Mesothelial cell of epicardium (in vitro differentiated cells): ENCODE measurements around the gene NDUFA5. TPM values are rescaled to one million over a fixed set of nuclear protein-coding genes. Genes with fewer than 3 reads are reported as not detected.
"Not testable (repeated sequence)": the region's sequence is repeated elsewhere in the genome, so short reads cannot be mapped to it uniquely, and the experiment has no call there.

Experiments used
- DNase-seq, 2 experiments: peaks; one replicate each; pipeline ENCODE4 v3.0.0; 2021; ENCODE audit warnings: low spot score in 2 of 2; ENCODE audit not compliant: unreplicated experiment in 2 of 2
- H3K27ac Mint-ChIP-seq: 2 replicates; pipeline ENCODE4 v1.8.0; 2021; ENCODE audit warnings: mixed read lengths
- H3K27me3 Mint-ChIP-seq: 2 replicates; pipeline ENCODE4 v1.8.0; 2021; ENCODE audit warnings: low read depth, mixed read lengths
- H3K36me3 Mint-ChIP-seq: 2 replicates; pipeline ENCODE4 v1.8.0; 2021; ENCODE audit warnings: mixed read lengths
- H3K4me1 Mint-ChIP-seq: 2 replicates; pipeline ENCODE4 v1.8.0; 2021; ENCODE audit warnings: mixed read lengths
- H3K4me3 Mint-ChIP-seq: 2 replicates; pipeline ENCODE4 v1.8.0; 2021; ENCODE audit warnings: mild to moderate bottlenecking, moderate library complexity, mixed read lengths
- H3K9me3 Mint-ChIP-seq: 2 replicates; pipeline ENCODE4 v1.8.0; 2021; ENCODE audit warnings: mixed read lengths
- total RNA-seq: library from RNA; stranded (reverse); gene quantifications from 3 replicates; pipeline ENCODE4 v1.2.1, GENCODE V29; 2021
- TF ChIP-seq, protein P1 (sequence below): fragments of 200-600 bp; sonication (generic); IDR thresholded peaks from one replicate; pipeline ENCODE4 v1.5.0; 2021; ENCODE audit warnings: antibody characterized with exemption; ENCODE audit not compliant: unreplicated experiment

The NDUFA5 gene
- total RNA-seq, 1 donor from 2014 or later = 71.8 TPM

GRCh38 chr7:123534383-123535260 is 23.0 kb downstream of the NDUFA5 start, which contains the start of gene IQUB:
TSS of gene IQUB (minus strand) at chr7:123534595. CDS start at chr7:123512340, 22,255 bp downstream.
- TF ChIP-seq, protein P1, sequence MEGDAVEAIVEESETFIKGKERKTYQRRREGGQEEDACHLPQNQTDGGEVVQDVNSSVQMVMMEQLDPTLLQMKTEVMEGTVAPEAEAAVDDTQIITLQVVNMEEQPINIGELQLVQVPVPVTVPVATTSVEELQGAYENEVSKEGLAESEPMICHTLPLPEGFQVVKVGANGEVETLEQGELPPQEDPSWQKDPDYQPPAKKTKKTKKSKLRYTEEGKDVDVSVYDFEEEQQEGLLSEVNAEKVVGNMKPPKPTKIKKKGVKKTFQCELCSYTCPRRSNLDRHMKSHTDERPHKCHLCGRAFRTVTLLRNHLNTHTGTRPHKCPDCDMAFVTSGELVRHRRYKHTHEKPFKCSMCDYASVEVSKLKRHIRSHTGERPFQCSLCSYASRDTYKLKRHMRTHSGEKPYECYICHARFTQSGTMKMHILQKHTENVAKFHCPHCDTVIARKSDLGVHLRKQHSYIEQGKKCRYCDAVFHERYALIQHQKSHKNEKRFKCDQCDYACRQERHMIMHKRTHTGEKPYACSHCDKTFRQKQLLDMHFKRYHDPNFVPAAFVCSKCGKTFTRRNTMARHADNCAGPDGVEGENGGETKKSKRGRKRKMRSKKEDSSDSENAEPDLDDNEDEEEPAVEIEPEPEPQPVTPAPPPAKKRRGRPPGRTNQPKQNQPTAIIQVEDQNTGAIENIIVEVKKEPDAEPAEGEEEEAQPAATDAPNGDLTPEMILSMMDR = no peak
- H3K36me3 Mint-ChIP-seq = no peaks in the 10 kb centered on the region
- H3K4me3 Mint-ChIP-seq = peak within 1 kb of the TSS; percentile 89
- H3K27me3 Mint-ChIP-seq = peaks cover 21% of the 10 kb centered on the region
- H3K9me3 Mint-ChIP-seq = no peaks in the 10 kb centered on the region
- H3K4me1 Mint-ChIP-seq = peaks cover 19% of the 10 kb centered on the region
- peak within 1 kb of the TSS; percentile 92 for H3K27ac Mint-ChIP-seq
- peak; percentile 97 to 98 for DNase-seq

- H3K4me1 Mint-ChIP-seq = peaks cover 19% of the 10 kb centered on the region
- TF ChIP-seq, protein P1 = no peak
- H3K36me3 Mint-ChIP-seq = no peaks in the 10 kb centered on the region
- H3K27ac Mint-ChIP-seq = peak overlapping the region; percentile 92
- peak overlapping the region; percentile 89 for H3K4me3 Mint-ChIP-seq
- no peak for DNase-seq
- H3K9me3 Mint-ChIP-seq = no peaks in the 10 kb centered on the region
- peaks cover 21% of the 10 kb centered on the region for H3K27me3 Mint-ChIP-seq
Measured at GRCh38 chr7:123533929-123534382, 23.7 kb downstream of the NDUFA5 start.

- peaks cover 19% of the 10 kb centered on the region for H3K4me1 Mint-ChIP-seq
- no peaks in the 10 kb centered on the region for H3K36me3 Mint-ChIP-seq
- no peak for DNase-seq
- TF ChIP-seq, protein P1 = no peak
- H3K4me3 Mint-ChIP-seq = peak overlapping the region; percentile 89
- no peaks in the 10 kb centered on the region for H3K9me3 Mint-ChIP-seq
- peaks cover 21% of the 10 kb centered on the region for H3K27me3 Mint-ChIP-seq
- peak overlapping the region; percentile 28 for H3K27ac Mint-ChIP-seq
Measured at GRCh38 chr7:123533553-123533917, 24.1 kb downstream of the NDUFA5 start.

GRCh38 chr7:123532788-123533552 is 24.6 kb downstream of the NDUFA5 start:
- peak in 1 of 2 experiments; percentile 53 for DNase-seq
- Mint-ChIP-seq H3K4me3 (peak overlapping the region; percentile 64), H3K27ac (peak overlapping the region; percentile 28), H3K27me3 (peaks cover 21% of the 10 kb centered on the region), H3K4me1 (peaks cover 15% of the 10 kb centered on the region)
- not testable (repeated sequence) for H3K36me3 Mint-ChIP-seq, H3K9me3 Mint-ChIP-seq

- H3K27ac Mint-ChIP-seq = not testable (repeated sequence)
Measured at GRCh38 chr7:123532343-123532742, 25.3 kb downstream of the NDUFA5 start.

DNA sequence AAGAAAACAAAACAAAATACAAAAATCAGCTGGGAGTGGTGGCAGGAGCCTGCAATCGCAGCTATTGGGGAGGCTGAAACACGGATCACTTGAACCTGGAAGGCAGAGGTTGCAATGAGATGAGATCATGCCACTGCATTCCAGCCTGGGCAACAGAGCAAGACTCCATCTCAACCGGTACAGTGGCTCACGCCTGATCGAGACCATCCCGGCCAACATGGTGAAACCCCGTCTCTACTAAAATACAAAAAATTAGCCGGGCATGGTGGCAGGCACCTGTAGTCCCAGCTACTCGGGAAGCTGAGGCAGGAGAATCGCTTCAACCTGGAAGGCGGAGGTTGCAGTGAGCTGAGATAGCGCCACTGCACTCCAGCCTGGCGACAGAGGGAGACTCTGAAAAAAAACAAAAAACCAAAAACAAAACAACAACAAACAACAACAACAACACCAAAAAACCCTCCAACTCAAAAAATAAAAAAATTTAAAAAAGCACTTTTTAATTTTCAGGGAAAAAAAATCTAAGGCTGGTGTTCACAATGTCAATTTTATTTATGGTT is 27.5 kb downstream of the NDUFA5 start:
- not testable (repeated sequence) for H3K4me3 Mint-ChIP-seq, H3K9me3 Mint-ChIP-seq, H3K27ac Mint-ChIP-seq, DNase-seq, H3K36me3 Mint-ChIP-seq
- Mint-ChIP-seq H3K27me3 (peaks cover 21% of the 10 kb centered on the region), H3K4me1 (peaks cover 15% of the 10 kb centered on the region)

More at GRCh38 chr7:123532343-123532742, 25.3 kb downstream of the NDUFA5 start:
- DNase-seq, H3K9me3 Mint-ChIP-seq, H3K36me3 Mint-ChIP-seq: not testable (repeated sequence)
- H3K4me3 Mint-ChIP-seq = peak overlapping the region; percentile 64
- peaks cover 15% of the 10 kb centered on the region for H3K4me1 Mint-ChIP-seq
- H3K27me3 Mint-ChIP-seq = peaks cover 21% of the 10 kb centered on the region
